HG03025 (cell line): ENCODE data around the gene USP12.
"Not testable (repeated sequence)": the region's sequence is repeated elsewhere in the genome, so short reads cannot be mapped to it uniquely, and the experiment has no call there.

Experiments
- ATAC-seq: cut with Tn5 transposase; IDR thresholded peaks from one replicate; pipeline ENCODE4 v1.9.1; 2021; ENCODE audit warnings: mild to moderate bottlenecking, moderate library complexity; ENCODE audit not compliant: unreplicated experiment, low FRiP score

USP12 gene

GRCh38 chr13:27158335-27158734, 13.3 kb downstream of the USP12 start:
- no peak for ATAC-seq

- no peak for ATAC-seq
These were observed 19.6 kb downstream of the USP12 start for GRCh38 chr13:27151798-27152599.

- no peak for ATAC-seq
These were observed 21.9 kb downstream of the USP12 start for GRCh38 chr13:27149702-27150101.

- no peak for ATAC-seq
These were observed 22.7 kb downstream of the USP12 start for GRCh38 chr13:27148900-27149299.

GRCh38 chr13:27147530-27148170, 24.0 kb downstream of the USP12 start:
- no peak for ATAC-seq

- no peak for ATAC-seq
These were observed 29.9 kb downstream of the USP12 start for GRCh38 chr13:27141746-27142145.

GRCh38 chr13:27141159-27141558, 30.5 kb downstream of the USP12 start:
- not testable (repeated sequence) for ATAC-seq

GRCh38 chr13:27140060-27140459, 31.6 kb downstream of the USP12 start:
- no peak for ATAC-seq

- no peak for ATAC-seq
These were observed 32.0 kb downstream of the USP12 start for GRCh38 chr13:27139565-27139964.

GRCh38 chr13:27138457-27139093, 33.0 kb downstream of the USP12 start:
- ATAC-seq, result no peak

GRCh38 chr13:27137759-27138158, 33.9 kb downstream of the USP12 start:
- no peak for ATAC-seq

GRCh38 chr13:27135023-27135422, 36.6 kb downstream of the USP12 start:
- ATAC-seq, result no peak

GRCh38 chr13:27133889-27134288, 37.7 kb downstream of the USP12 start:
- no peak for ATAC-seq

- ATAC-seq, result no peak
These were observed 39.1 kb downstream of the USP12 start for GRCh38 chr13:27132538-27132937.

GRCh38 chr13:27131906-27132305, 39.7 kb downstream of the USP12 start:
- no peak for ATAC-seq

GRCh38 chr13:27130979-27131623, 40.5 kb downstream of the USP12 start:
- ATAC-seq, result peak; percentile 79

GRCh38 chr13:27130223-27130978, 41.2 kb downstream of the USP12 start:
- ATAC-seq, result no peak

GRCh38 chr13:27128825-27129627, 42.6 kb downstream of the USP12 start:
- no peak for ATAC-seq

- ATAC-seq, result no peak
These were observed 44.8 kb downstream of the USP12 start for GRCh38 chr13:27126859-27127258.
